ENCODE measurements around the gene MAPK7.

Gene MAPK7

DNA sequence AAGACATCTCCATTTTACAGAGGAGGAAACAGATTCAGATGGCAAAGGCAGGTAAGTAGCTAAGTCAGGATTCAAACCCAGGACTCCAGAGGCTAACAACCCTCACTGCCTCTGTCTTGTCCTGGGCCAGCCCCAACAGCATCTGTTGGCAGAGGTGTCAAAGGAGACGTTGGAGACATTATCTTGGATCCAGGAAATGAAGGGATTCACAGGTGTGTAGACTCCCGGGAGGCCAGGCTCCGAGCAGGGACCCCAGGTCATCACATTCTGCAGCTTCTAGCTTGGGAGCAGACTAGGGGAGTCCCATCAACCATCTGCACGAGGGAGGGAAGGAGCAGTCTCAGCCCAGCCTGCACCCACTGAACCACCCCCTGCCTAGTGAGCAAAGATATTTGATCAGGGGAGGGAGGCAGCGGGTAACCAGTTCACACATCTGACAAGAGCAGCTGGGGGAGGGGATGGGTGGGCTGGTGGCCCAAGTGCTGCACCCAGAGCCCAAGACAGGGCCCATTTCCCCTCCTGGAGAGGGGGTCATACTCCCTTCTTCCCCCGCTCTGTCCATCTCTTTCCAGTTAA lies 14.8 kb upstream of the MAPK7 start:
- DNase-seq (ENCODE audit: low read depth in 2 of 2): no peak

DNA sequence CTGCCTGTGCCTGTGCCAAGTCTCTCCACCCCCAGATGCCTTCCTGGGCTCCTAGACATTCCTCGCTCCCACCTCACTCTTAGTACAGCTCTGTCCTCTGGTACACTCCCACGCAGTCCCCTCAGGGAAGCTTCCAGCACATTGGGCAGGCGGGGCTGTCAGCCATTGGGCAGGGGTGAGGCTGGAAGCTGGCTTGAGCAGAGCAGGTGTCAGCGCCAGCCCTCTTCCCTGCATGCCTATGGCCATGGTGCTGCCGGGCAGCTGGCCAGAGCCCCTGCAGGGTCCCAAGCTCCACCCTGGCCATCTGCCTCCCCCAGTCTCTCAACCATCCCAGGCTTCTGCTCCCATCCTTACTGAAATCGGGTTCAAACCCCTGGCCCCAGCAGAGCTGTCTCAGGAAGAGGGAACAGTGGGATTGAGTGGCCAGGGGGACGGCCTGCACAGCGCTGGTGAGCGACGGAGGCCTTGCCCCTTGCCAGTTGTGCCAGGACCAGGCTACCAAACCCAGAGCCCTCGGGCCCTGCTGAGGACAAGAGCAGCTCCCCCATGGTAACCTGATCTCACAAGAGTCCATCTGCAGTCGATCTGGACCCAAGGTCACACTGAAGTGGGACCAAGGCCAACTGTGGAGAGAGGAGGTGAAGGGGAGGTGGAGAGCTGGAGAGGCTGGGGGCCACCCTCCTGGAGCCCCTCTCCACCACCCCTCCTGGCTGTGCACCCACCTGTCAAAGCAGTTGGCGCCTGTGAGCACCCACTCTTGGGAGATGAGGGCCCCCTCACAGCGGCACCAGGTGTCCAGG lies 13.4 kb upstream of the MAPK7 start:
- no peak for DNase-seq (ENCODE audit: low read depth in 2 of 2)

DNA sequence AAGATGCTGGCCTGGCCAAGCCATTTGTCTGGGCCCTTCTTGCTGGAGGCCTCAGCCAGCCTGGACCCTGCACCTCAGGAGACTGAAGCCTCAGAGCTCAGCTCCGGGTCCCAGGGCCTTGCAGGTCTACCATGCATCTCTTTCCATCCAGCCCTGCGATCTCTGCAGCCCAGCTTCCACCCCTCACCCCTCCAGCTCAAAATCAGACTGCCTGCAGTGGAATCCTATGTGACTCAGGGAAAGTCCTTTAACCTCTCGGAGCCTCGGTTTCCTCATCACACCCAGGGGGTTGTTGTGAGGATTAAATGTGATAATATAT lies 12.8 kb upstream of the MAPK7 start:
- no peak for DNase-seq (ENCODE audit: low read depth in 2 of 2)

DNA sequence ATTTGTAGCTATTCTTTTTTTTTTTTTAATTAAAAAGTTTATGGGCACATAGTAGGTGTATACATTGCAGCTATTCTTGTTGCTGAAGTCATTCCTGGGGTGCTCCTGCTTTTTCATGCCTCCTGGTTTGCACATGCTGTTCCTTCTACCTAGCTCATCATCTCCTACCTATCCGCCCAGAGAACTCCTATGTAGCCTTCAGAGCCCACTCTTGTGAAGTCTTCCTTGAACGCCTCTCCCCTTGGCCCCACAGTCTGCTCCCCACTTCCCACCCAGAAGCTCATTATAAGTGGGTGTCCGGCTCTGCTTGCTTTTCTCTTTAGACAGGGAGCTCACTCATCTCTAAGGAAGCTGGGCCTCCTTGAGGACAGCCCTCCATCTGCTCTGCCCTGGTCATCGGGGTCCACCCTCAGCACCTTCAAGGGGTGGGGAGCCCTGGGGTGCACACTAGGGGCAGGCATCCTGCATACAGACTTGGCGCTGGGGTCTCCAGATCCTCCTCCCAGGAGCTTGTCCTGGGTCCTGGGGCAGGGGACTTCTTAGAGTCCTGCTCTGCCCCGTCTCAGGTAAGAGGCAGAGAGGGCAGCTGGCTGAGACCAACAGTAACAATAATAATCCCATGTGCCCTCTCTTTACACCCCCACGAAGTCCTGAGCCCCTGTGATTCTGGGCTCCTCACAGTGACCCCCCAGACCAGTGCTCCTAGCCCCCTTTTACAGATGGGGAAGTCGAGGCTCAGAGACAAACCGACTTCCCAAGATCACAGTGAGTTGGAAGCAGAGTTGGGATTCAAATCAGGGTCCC lies 12.3 kb upstream of the MAPK7 start:
- DNase-seq (ENCODE audit: low read depth in 2 of 2): no peak

DNA sequence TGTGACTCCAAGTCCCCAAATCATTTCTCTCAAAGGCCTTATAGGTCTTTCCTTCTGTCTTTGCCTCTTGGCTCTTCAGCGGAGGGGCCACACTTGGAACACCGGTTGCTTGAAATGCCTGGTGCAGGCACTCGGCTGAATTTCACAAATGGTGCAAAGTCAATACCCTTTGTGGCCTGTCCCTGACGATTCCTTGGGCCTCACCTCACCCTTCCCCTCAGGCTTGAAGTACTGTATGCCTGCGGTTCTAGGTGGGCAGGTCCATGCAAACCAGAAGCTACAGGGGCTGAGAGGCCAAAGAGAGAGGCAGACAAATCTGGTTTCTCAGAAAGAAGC lies 11.7 kb upstream of the MAPK7 start:
- DNase-seq (ENCODE audit: low read depth in 2 of 2): no peak

DNA sequence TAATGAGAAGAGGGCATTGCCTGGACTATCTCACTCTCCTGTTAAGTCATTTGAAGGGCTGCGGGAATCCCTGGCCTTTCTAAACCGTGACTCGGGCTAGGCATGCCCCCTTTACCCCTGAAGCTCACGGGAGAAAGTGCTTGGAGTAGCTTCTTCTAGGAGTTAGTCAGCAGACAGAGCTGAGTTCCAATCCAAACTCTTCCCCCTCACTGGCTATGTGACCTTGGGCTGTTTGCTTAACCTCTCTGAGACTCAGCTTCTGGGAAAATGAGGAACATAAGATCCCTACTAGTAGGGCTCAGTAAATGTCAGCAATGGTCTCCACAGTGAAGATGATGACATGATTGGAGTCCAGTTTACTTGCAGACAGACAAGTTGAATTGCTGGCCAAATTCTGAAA lies 10.1 kb upstream of the MAPK7 start:
- DNase-seq (ENCODE audit: low read depth in 2 of 2): no peak

DNA sequence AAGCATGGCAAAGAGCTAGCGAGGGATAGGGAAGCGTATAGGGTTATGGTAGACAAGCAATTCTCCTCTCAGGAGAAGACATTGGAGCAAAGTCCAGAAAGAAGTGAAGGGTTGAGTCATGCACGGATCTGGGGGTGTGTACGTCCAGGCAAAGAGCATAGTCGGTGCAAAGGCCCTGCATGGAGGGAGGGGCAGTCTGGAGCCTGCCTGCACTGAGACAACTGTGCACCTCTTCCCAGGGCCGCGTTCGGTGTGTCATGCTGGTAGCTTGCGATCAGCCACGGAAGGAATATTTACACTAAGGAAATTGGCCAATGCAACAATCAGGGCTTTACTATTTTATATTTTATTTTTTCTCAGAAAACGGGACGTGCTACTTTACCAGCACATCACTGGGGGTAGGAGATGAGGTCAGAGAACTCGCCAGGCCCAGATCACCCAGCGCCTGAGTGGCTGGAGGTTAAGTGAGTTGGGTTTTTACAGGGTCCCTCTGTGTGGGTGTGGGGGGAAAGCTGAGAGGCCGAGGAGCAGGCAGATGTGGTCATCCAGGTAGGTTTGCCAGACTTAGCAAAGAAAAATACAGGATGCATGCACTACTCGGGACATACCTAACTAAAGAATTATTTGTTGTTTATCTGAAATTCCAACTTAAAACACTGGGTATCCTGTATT lies 9.1 kb upstream of the MAPK7 start:
- no peak for DNase-seq (ENCODE audit: low read depth in 2 of 2)

DNA sequence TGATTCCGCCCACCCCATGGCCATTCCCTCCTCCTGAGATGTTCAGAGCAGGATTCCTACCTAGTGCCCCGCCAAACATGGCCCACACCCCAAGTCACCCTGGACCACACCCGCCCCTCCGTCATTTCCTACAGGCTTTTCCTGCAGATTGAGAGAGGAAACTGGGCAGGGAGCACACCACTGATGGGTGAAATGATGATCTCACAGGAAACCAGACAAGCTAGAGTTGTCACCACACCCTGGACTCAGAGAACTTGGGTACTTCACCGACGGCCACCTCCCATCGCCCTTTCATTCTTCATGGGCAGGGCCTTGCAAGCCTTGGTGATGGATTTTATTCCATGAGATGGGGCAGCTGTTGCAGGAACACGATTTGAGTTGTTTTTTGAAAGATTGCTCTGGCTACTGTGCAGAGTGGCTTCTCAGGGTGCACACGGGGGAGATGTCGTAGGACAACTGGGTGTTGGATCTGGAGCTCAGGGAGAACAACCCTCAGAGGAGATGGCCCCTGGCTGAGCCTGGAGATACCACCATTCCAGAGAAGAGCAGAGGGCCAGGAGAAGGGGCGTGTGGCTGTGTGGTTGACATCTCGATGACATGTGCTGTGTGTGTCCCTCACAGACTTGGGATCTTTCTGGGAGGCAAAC lies 8.3 kb upstream of the MAPK7 start:
- no peak for DNase-seq (ENCODE audit: low read depth in 2 of 2)

DNA sequence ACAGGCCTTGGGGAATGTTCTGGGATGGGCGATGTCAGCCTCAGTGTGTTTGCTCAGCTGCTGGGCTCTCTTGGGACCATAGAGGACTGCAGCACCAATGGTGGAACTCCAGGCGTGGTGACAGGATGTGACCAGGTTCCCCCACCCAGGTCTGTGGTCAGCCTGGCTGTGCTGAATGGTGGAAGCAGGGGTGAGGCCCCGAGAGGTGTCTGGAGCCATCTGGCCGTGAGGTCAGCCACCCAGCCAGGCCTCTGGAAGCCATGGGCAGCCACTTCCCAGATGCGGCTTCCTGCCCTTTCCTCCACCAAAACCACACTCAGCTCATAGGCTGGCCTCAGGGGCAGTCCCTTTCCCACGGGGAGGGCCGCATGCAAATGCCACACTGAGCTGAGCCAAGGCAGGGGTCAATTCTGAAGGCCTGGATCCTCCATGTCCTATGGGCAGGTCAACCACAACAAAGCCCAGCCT lies 7.8 kb upstream of the MAPK7 start:
- DNase-seq (ENCODE audit: low read depth in 2 of 2): peak in 1 of 2 donors; percentile 14

DNA sequence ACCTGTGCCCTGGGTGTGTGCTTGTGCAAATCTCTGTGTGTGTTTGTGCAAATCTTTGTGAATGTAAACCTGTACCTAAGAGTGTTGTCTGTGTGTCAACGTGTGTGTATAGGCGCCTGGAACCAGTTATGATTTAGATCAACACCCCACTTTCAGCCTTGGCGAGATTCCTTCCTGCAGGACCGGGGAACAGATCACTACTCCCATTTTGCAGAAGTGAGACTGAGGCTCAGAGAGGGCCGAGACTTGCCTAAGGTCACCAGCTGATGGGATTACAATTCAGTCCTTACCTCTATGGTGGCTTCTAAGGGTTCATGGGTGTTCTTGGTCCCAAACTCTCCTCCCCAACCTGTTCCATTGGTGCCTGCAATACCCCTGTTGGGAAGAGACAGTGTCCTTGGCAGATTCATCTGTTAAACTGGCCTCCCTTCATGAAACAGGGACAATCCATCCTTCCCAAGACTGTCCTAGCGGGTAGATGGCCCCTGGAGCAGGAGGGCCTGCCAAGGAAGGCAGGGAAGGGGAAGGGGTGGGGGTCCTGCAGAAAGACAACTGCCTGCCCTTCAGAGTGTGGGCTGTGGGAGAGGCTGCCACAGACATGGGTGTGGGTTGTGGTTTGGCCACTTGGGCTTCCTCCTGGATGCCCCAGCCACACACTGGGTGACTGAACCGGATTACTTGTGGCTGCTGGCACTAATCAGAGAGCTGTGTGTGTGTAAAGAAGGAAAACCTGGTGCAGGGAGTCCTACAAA lies 6.9 kb upstream of the MAPK7 start:
- no peak for DNase-seq (ENCODE audit: low read depth in 2 of 2)

DNA sequence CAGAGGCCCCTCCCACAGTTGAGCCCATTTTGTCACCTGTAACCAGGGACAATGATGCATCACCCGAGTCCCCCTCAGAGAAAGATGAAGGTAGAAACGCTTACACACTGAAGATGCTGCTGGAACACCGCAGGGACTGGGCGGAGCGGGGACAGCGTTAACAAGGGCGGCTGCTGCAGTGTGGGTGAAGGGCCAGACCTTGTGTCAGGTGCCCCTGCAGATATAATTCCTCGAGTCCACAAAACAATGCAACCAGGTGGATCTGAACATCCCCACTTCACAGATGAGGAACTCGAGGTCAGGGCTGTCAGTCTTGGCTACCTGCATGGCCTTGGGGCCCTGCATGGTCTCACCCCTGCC lies 6.3 kb upstream of the MAPK7 start:
- no peak for DNase-seq (ENCODE audit: low read depth in 2 of 2)

DNA sequence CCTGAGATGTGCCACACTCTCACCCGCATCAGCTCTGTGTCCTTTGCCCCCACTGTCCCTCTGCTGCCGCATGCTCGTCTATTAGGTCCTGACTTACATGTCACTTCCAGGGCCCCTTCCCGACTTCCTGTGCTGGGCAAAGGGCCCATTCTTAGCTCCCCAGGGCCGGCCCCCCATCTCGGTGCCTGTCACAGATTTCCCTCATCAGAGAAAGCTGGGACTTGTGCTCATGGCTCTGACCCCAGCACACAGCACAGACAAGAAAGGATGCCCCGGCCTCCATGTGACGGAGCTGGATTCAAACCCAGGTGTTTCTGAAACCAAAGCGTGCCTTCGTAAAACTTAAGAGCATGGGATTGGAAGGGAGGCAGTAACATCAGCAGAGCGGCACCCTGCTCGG lies 5.9 kb upstream of the MAPK7 start:
- DNase-seq (ENCODE audit: low read depth in 2 of 2): no peak

DNA sequence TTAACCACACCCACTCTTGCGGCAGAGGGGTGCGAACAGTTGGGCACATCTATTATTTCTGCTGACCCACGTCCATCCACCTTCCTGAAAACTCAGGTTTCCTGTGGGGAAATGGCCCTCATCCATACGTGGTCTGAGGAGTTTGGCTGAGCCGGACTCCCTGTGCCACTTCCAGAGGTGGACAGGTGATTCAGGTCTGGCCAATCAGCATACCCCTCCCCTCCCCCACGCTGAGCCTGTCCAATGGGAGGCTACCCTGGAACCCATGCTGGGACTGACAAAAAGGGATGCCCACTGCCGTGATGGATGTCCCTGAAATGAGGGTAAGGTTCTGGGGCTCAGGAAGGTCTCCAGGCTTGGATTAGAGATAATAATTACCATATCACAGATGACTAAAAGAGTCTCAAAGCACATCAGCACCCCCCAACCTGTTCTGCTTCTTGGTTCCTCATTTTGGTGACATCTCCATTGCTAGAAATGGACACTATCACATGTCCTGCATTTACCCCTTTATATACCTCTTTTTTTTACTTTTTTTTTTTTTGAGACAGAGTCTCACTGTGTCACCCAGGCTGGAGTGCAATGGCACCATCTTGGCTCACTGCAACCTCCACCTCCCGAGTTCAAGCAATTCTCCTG lies 5.3 kb upstream of the MAPK7 start:
- no peak for DNase-seq (ENCODE audit: low read depth in 2 of 2)

DNA sequence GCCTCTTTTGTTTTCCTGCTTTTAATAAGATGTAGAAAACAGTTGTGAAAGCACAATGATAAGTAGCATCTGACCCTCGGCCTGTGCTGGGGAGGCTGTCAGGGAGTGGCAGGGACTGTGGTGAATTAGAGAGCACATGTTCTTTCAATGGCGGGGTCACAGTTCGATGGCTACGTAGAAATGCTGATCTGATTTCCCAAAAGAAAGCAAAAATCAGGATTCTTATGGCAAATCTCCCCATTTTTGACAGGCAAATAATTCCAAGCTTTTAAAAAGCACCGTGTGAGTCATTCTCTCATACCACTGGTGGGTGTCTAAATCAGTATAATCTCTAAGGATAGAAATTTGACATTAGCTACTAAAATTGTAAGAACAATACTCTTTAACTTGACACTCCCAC lies 4.2 kb upstream of the MAPK7 start:
- DNase-seq (ENCODE audit: low read depth in 2 of 2): no peak

DNA sequence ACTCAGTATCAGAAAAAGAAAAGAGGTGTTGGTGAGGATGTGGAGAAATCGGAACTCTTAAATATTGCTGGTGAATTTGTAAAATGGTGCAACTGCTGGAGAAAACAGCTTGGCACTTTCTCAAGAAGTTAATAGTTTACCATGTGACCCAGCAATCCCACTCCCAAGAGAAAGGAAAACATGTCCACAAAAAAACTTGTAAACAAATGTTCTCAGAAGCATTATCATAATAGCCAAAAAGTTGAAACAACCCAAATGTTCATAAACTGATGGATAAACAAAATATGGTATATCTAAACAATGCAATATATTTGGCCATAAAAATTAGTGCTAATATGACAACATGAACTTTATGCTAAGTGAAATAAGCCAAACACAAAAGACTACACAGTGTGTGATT lies 2.6 kb upstream of the MAPK7 start:
- no peak for DNase-seq (ENCODE audit: low read depth in 2 of 2)

DNA sequence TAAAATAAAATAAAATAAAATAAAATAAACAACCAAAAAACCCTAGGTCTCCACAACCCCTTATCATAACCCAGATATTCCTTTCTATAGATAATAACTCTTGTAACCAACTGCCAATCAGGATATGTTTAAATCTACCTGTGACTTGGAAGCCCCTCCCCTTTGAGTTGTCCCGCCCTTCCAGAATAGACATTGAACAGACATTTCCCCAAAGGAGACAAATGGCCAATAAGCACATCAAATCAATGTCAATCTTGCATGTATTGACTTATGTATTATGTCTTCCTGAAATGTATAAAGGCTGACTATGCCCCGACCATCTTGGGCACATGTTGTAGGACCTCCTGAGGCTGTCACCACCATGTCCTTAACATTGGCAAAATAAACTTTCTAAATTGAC lies 1.5 kb upstream of the MAPK7 start:
- DNase-seq (ENCODE audit: low read depth in 2 of 2): no peak

DNA sequence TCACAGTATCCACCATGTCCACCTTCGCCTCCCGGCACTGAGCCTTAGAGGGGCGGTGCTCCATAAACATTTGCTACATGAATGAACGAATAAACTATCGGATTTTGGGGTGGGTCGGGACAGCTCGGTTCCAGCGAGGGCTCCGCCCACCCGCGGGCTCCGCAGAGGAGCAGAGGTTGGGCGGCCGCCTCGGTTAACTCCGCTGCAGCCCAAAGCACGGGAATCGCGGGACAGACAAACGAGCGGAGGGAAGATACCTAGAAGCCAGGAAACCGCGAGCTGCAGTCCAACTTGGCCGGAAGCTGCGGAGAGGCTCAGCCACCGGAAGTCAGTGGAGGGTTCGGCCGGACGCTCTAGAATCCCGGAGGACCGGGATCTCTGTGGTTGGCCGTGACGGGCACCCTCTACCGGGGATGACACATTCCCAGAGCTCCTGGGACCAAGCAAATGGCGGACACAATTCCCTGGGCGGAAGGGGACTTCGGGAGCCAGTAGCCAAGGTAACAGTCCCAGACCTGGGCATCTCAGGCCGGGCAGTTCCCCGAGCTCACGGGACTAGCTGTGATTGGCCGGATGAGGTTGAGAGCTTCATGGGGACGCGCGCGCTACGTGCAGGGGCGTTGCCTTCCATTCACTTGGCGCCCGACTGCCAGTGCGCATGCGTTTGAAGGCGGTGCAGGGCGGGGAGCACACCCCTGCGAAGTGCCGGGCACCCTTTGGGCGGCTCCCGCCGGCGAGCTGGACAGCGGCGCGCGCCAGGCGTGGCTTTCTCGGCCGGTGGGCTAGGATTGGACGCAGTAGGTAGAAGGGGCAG lies 489 bp upstream of the MAPK7 start:
- peak; percentile 98 for DNase-seq (ENCODE audit: low read depth in 2 of 2)

DNA sequence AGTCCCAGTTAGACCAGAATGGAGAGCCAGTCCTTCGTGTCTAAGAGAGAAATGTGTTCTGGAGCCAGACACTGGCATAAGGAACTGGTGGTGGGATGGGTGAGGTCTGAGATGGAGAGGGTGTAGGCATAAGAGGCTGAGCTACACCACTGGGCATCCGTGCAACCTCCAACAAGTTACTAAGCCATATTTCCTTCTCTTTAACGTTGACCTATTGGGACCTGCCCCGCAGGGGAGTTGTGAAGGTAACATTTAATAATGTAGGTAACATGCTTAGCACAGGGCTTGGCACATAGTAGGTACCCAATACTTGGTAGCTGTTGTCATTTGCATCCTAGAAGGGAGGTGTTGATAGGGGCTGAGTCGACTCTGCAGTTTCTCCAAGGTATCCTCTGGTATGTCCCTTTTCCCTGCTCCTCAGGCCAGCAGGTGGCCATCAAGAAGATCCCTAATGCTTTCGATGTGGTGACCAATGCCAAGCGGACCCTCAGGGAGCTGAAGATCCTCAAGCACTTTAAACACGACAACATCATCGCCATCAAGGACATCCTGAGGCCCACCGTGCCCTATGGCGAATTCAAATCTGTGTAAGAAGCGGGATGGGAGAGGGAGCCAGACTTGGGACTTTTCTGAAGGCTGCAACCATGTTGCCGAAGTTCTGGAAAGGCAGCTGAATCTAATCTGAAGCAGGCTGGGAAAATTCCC lies 1.2 kb downstream of the MAPK7 start:
- no peak for DNase-seq (ENCODE audit: low read depth in 2 of 2)
